Osteoblast (primary cell): ENCODE measurements around the gene HMGB1. TPM values are rescaled to one million over a fixed set of nuclear protein-coding genes. Genes with fewer than 3 reads are reported as not detected.

Experiments used
- DNase-seq: peaks from one replicate; pipeline ENCODE4 v3.0.0; 2011; ENCODE audit warnings: low spot score, mixed read lengths; ENCODE audit not compliant: insufficient read length; ENCODE audit errors: missing footprints
- H2AFZ ChIP-seq: 2 replicates; pipeline ENCODE4 v1.6.0; 2011; ENCODE audit warnings: mild to moderate bottlenecking, low read length
- H3K27ac ChIP-seq: 2 replicates; pipeline ENCODE4 v1.5.1; 2011; ENCODE audit warnings: mild to moderate bottlenecking, low read depth, low read length, moderate library complexity
- H3K27me3 ChIP-seq: 2 replicates; pipeline ENCODE4 v1.6.0; 2012; ENCODE audit warnings: mild to moderate bottlenecking, control low read depth, inconsistent platforms, low read length, moderate library complexity; ENCODE audit not compliant: insufficient read depth
- H3K36me3 ChIP-seq: 2 replicates; pipeline ENCODE4 v1.5.1; 2011; ENCODE audit warnings: mild to moderate bottlenecking, low read length, control low read depth, moderate library complexity; ENCODE audit not compliant: insufficient read depth
- H3K4me1 ChIP-seq: 2 replicates; pipeline ENCODE4 v1.5.1; 2011; ENCODE audit warnings: mild to moderate bottlenecking, low read length, control low read depth, moderate library complexity; ENCODE audit not compliant: insufficient read depth
- H3K4me2 ChIP-seq: 2 replicates; pipeline ENCODE4 v1.6.0; 2011; ENCODE audit warnings: mild to moderate bottlenecking, low read length; ENCODE audit not compliant: insufficient read depth
- H3K4me3 ChIP-seq: fragments of 200-600 bp; sonication (generic); 3 replicates; pipeline ENCODE4 v1.5.1; 2012; ENCODE audit warnings: mild to moderate bottlenecking, low read length, inconsistent platforms; ENCODE audit not compliant: insufficient read depth
- H3K79me2 ChIP-seq: 2 replicates; pipeline ENCODE4 v1.6.0; 2012; ENCODE audit warnings: mild to moderate bottlenecking, low read length, control low read depth, inconsistent platforms; ENCODE audit not compliant: insufficient read depth
- H3K9me3 ChIP-seq: 2 replicates; pipeline ENCODE4 v1.5.1; 2011; ENCODE audit warnings: low read depth, low read length, control low read depth
- H4K20me1 ChIP-seq: 2 replicates; pipeline ENCODE4 v1.6.0; 2012; ENCODE audit warnings: mild to moderate bottlenecking, low read length, control low read depth; ENCODE audit not compliant: insufficient read depth
- CTCF ChIP-seq: IDR thresholded peaks from 2 replicates; pipeline ENCODE4 v1.5.1; 2011; ENCODE audit warnings: mild to moderate bottlenecking, low read depth, low read length, moderate library complexity; ENCODE audit errors: extremely low read depth
- total RNA-seq: library from RNA; depleted of rRNA; stranded (reverse); fragments of >200 nt; gene quantifications from 2 replicates; pipeline ENCODE4 v1.2.3, GENCODE V29; 2012

The HMGB1 gene
- total RNA-seq, 1 donor = 71.7 TPM

- Histone ChIP-seq H3K4me3 (no peak overlapping the region), H3K36me3 (no peaks in the 10 kb centered on the region)
- no peak for TF ChIP-seq CTCF
Observed at GRCh38 chr13:30496147-30496546, 30.4 kb upstream of the HMGB1 start.

GRCh38 chr13:30495746-30496145 lies 30.0 kb upstream of the HMGB1 start:
- no peak overlapping the region for H2AFZ ChIP-seq

More at GRCh38 chr13:30496147-30496546, 30.4 kb upstream of the HMGB1 start:
- Histone ChIP-seq H3K4me2 (no peak overlapping the region), H3K27me3 (no peaks in the 10 kb centered on the region), H3K9me3 (no peaks in the 10 kb centered on the region), H2AFZ (no peak overlapping the region), H3K27ac (no peak overlapping the region), H4K20me1 (no peaks in the 10 kb centered on the region), H3K79me2 (no peaks in the 10 kb centered on the region), H3K4me1 (no peaks in the 10 kb centered on the region)
- no peak for DNase-seq

GRCh38 chr13:30493658-30494381 lies 28.1 kb upstream of the HMGB1 start:
- no peak overlapping the region for H3K4me2 ChIP-seq
- H3K4me3 ChIP-seq = no peak overlapping the region
- no peaks in the 10 kb centered on the region for H3K4me1 ChIP-seq
- H3K79me2 ChIP-seq = no peaks in the 10 kb centered on the region
- H4K20me1 ChIP-seq = no peaks in the 10 kb centered on the region
- no peaks in the 10 kb centered on the region for H3K9me3 ChIP-seq
- H3K36me3 ChIP-seq = no peaks in the 10 kb centered on the region
- TF ChIP-seq CTCF = no peak
- H2AFZ ChIP-seq = no peak overlapping the region
- no peaks in the 10 kb centered on the region for H3K27me3 ChIP-seq
- H3K27ac ChIP-seq = no peak overlapping the region
- DNase-seq = no peak

More at GRCh38 chr13:30495746-30496145, 30.0 kb upstream of the HMGB1 start:
- no peaks in the 10 kb centered on the region for H3K27me3 ChIP-seq
- H4K20me1 ChIP-seq = no peaks in the 10 kb centered on the region
- no peak overlapping the region for H3K27ac ChIP-seq
- H3K4me2 ChIP-seq = no peak overlapping the region
- no peaks in the 10 kb centered on the region for H3K4me1 ChIP-seq
- DNase-seq = no peak
- H3K79me2 ChIP-seq = no peaks in the 10 kb centered on the region
- no peaks in the 10 kb centered on the region for H3K36me3 ChIP-seq
- no peak overlapping the region for H3K4me3 ChIP-seq
- no peaks in the 10 kb centered on the region for H3K9me3 ChIP-seq
- TF ChIP-seq CTCF = no peak

GRCh38 chr13:30487075-30487470 lies 21.3 kb upstream of the HMGB1 start:
- no peaks in the 10 kb centered on the region for H4K20me1 ChIP-seq
- no peaks in the 10 kb centered on the region for H3K4me1 ChIP-seq
- no peak overlapping the region for H2AFZ ChIP-seq
- H3K4me3 ChIP-seq = no peak overlapping the region
- H3K79me2 ChIP-seq = no peaks in the 10 kb centered on the region
- H3K27me3 ChIP-seq = peaks cover 17% of the 10 kb centered on the region
- H3K36me3 ChIP-seq = no peaks in the 10 kb centered on the region
- no peak for DNase-seq
- no peaks in the 10 kb centered on the region for H3K9me3 ChIP-seq
- no peak overlapping the region for H3K4me2 ChIP-seq
- TF ChIP-seq CTCF = no peak
- H3K27ac ChIP-seq = no peak overlapping the region
